T-helper 2 cell treated with Interferon-gamma antibody and Interleukin-4, amounts not matched to agents 5 μg/mL and 100 μg/mL, for 36 hours (primary cell): ENCODE results near the gene ANKRD13D.

Source experiments
- DNase-seq: peaks from one replicate; pipeline ENCODE4 v3.0.0; 2021; ENCODE audit warnings: low spot score
- H3K27ac Mint-ChIP-seq: one replicate; pipeline ENCODE4 v1.8.0; 2021; ENCODE audit warnings: mild to moderate bottlenecking, mixed read lengths
- H3K27me3 Mint-ChIP-seq: one replicate; pipeline ENCODE4 v1.8.0; 2021; ENCODE audit warnings: low read depth, mixed read lengths
- H3K36me3 Mint-ChIP-seq: one replicate; pipeline ENCODE4 v1.8.0; 2021; ENCODE audit warnings: low read depth, mixed read lengths
- H3K4me1 Mint-ChIP-seq: one replicate; pipeline ENCODE4 v1.8.0; 2021; ENCODE audit warnings: low read depth, mixed read lengths
- H3K4me3 Mint-ChIP-seq: one replicate; pipeline ENCODE4 v1.8.0; 2022; ENCODE audit warnings: mild to moderate bottlenecking, moderate library complexity, mixed read lengths
- H3K9me3 Mint-ChIP-seq: one replicate; pipeline ENCODE4 v1.8.0; 2021; ENCODE audit warnings: mixed read lengths

ANKRD13D gene

DNA sequence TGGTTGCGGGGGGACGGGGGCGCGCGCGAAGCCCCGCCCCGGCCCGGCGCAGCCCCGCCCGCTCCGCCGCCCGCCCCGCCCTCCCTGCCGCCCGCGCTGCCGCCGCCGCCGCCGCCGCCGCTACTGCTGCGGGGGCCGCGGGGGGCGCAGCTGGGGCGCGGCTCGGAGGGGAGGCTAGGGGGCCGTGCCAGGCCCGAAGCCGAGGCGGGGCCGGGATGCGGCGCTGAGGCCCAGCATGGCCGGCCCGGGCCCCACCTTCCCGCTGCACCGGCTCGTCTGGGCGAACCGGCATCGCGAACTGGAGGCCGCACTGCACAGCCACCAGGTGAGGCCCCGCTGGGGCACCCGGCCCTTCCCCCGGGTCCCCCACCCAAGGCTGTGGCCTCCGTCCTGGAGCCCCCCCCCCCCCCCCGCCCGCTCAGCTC lies at the start of gene ANKRD13D:
TSS of gene ANKRD13D (plus strand) at position 78 of the 425 bp plus-strand sequence. CDS start at position 236, 158 bp downstream.
- Mint-ChIP-seq H3K9me3 (no peaks in the 10 kb centered on the region), H3K4me3 (peak within 1 kb of the TSS; percentile 92), H3K4me1 (peaks cover 41% of the 10 kb centered on the region), H3K27ac (peak within 1 kb of the TSS; percentile 98), H3K27me3 (no peaks in the 10 kb centered on the region), H3K36me3 (peaks cover 63% of the 10 kb centered on the region)
- DNase-seq = no peak

DNA sequence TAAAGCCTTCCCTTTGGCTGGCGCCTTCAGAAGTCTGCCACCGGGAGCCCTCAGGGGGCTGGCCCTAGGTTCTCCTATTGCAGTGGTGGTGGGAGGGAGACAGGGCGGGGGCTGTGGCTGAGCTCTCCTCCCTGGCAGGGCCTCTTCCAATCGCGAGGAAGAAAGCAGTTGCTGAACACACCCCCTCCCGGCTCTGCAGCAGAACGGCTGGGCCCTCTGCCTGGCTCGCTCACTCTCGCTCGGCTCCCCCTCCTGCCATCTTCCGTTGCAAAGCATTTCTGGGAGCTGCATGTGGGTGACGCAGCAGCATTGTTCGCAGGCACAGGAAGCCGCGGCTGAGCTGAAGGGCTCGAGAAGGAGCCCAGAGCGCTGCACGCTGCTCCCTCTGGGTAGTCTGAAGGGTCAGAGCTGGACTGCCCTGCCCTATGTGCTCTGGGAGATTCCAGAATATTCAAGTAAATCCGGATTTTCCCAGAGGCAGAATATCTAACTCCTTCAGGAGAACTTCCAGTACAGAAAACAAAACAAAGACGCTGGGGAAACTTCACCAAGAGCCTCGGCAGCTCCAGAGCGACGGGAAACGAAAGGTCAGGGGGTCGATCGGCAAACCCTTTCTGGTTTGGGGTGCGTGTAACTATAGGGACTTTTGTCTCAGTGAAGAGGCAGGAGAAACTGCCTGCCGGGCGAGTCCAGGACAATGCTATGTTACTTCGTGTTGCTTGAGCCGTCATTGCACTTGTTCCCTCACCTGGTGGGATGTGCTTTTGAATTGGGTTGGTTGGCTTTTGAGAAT lies 49.1 kb upstream of the ANKRD13D start:
- Mint-ChIP-seq H3K36me3 (peaks cover 44% of the 10 kb centered on the region), H3K4me3 (peak overlapping the region; percentile 98), H3K4me1 (peaks cover 36% of the 10 kb centered on the region), H3K27ac (peak overlapping the region; percentile 98), H3K27me3 (no peaks in the 10 kb centered on the region), H3K9me3 (no peaks in the 10 kb centered on the region)
- peak; percentile 97 for DNase-seq

DNA sequence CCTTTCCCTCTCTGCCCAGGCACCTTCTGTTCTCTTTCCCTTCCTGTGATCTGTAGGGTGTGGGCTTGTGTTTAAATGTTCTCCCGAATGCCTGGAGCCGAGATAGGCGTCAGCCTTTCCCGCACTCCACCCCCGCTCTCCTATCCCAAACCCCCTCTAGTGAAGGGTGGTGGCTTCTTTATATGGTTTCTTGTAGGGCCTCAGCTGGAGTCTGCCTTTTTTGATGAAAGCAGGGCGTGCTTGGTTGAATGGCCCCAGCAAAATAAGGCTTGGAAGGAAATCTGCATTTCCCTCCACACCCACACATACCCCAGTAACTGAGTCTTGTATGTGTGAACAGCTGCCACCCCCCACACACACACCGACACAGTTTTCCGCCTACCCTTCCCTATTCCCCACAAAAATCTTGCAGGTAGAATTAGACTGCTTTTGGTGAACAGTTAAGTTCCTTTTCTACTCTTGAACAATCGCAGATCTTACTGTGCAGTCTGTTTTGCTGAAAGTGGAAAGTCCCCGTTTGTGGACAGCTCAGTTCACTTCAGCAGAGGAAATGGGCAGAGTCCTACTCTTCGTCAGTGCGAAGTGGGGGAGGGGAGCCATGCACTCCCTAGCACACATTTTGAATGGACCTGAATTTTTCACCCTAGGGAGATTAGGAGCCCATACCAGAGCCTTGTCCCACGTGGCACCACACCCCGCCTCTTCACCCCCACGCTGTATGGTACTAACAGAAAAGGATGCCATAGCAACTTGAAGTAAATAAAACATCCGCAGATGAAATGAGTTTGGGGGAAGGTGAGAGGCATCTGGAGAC lies 48.3 kb upstream of the ANKRD13D start:
- peaks cover 52% of the 10 kb centered on the region for H3K36me3 Mint-ChIP-seq

GRCh38 chr11:67242548-67242947 lies 46.6 kb upstream of the ANKRD13D start:
- Mint-ChIP-seq H3K27me3 (no peaks in the 10 kb centered on the region), H3K4me3 (peak overlapping the region; percentile 98), H3K27ac (peak overlapping the region; percentile 43), H3K9me3 (no peaks in the 10 kb centered on the region), H3K4me1 (peaks cover 39% of the 10 kb centered on the region), H3K36me3 (peaks cover 61% of the 10 kb centered on the region)
- no peak for DNase-seq

More for the DNA sequence above, 48.3 kb upstream of the ANKRD13D start:
- Mint-ChIP-seq H3K27me3 (no peaks in the 10 kb centered on the region), H3K27ac (peak overlapping the region; percentile 98), H3K4me1 (peaks cover 39% of the 10 kb centered on the region), H3K4me3 (peak overlapping the region; percentile 98), H3K9me3 (no peaks in the 10 kb centered on the region)
- DNase-seq = peak; percentile 81

GRCh38 chr11:67243051-67243450 lies 46.1 kb upstream of the ANKRD13D start:
- Mint-ChIP-seq H3K36me3 (peaks cover 64% of the 10 kb centered on the region), H3K9me3 (no peaks in the 10 kb centered on the region), H3K27me3 (no peaks in the 10 kb centered on the region), H3K27ac (peak overlapping the region; percentile 40), H3K4me3 (peak overlapping the region; percentile 98), H3K4me1 (peaks cover 39% of the 10 kb centered on the region)
- no peak for DNase-seq

DNA sequence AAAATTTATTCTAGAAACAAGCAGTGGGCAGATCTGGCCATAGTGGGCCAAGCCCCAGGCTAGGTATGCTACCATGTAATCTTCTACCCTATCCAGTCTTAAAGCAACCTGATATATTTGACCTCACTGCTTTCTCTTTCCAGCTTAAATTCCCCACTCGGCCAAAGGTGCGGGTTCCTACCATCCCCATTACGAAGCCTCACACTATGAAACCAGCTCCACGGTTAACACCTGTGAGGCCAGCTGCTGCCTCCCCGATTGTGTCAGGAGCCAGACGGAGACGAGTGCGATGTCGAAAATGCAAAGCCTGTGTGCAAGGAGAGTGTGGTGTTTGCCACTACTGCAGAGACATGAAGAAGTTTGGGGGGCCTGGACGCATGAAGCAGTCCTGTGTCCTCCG lies 44.1 kb upstream of the ANKRD13D start:
- Mint-ChIP-seq H3K4me1 (peaks cover 24% of the 10 kb centered on the region), H3K27ac (no peak overlapping the region)

GRCh38 chr11:67247946-67248550 lies 41.1 kb upstream of the ANKRD13D start:
- Mint-ChIP-seq H3K9me3 (no peaks in the 10 kb centered on the region), H3K27ac (no peak overlapping the region), H3K27me3 (no peaks in the 10 kb centered on the region), H3K4me1 (peaks cover 17% of the 10 kb centered on the region), H3K36me3 (peaks cover 84% of the 10 kb centered on the region), H3K4me3 (no peak overlapping the region)
- DNase-seq = no peak

More for the DNA sequence above, 44.1 kb upstream of the ANKRD13D start:
- no peaks in the 10 kb centered on the region for H3K27me3 Mint-ChIP-seq
- no peak overlapping the region for H3K4me3 Mint-ChIP-seq
- peaks cover 81% of the 10 kb centered on the region for H3K36me3 Mint-ChIP-seq
- no peaks in the 10 kb centered on the region for H3K9me3 Mint-ChIP-seq
- DNase-seq = no peak

- H3K27me3 Mint-ChIP-seq = no peaks in the 10 kb centered on the region
- H3K9me3 Mint-ChIP-seq = no peaks in the 10 kb centered on the region
- H3K27ac Mint-ChIP-seq = no peak overlapping the region
- no peak for DNase-seq
- H3K4me1 Mint-ChIP-seq = peaks cover 20% of the 10 kb centered on the region
- no peak overlapping the region for H3K4me3 Mint-ChIP-seq
- peaks cover 85% of the 10 kb centered on the region for H3K36me3 Mint-ChIP-seq
Measured at GRCh38 chr11:67248653-67249052, 40.5 kb upstream of the ANKRD13D start.

GRCh38 chr11:67250059-67251043 lies 38.8 kb upstream of the ANKRD13D start:
- Mint-ChIP-seq H3K36me3 (peaks cover 85% of the 10 kb centered on the region), H3K4me1 (peaks cover 16% of the 10 kb centered on the region), H3K27me3 (no peaks in the 10 kb centered on the region), H3K4me3 (no peak overlapping the region), H3K9me3 (no peaks in the 10 kb centered on the region), H3K27ac (no peak overlapping the region)
- no peak for DNase-seq

- Mint-ChIP-seq H3K27ac (no peak overlapping the region), H3K36me3 (peaks cover 85% of the 10 kb centered on the region), H3K4me3 (no peak overlapping the region), H3K4me1 (peaks cover 16% of the 10 kb centered on the region), H3K27me3 (no peaks in the 10 kb centered on the region), H3K9me3 (no peaks in the 10 kb centered on the region)
- no peak for DNase-seq
Measured at GRCh38 chr11:67251841-67252240, 37.3 kb upstream of the ANKRD13D start.

DNA sequence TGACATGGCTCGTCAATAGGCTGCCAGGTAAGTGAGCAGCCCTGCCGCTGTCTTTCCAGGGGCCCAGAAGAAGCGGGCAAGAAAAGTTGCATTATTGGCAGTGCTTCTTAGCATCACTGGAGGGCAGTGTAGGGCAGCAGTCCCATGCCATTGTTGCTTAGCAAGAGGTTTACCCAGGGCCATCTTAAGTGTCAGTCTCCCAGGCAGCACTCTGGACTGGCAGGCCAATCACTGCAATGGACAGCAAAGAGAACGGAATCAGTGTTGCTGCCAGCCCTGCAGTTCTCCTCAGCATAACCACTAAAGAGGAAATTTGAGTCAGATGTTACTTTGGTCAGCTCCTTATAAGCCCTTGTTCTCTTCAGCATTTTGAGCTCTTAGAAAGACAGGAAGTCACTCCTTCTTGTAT lies 36.3 kb upstream of the ANKRD13D start:
- Mint-ChIP-seq H3K36me3 (peaks cover 86% of the 10 kb centered on the region), H3K4me3 (no peak overlapping the region), H3K4me1 (peaks cover 16% of the 10 kb centered on the region), H3K9me3 (no peaks in the 10 kb centered on the region), H3K27me3 (no peaks in the 10 kb centered on the region), H3K27ac (peak overlapping the region; percentile 41)
- no peak for DNase-seq

DNA sequence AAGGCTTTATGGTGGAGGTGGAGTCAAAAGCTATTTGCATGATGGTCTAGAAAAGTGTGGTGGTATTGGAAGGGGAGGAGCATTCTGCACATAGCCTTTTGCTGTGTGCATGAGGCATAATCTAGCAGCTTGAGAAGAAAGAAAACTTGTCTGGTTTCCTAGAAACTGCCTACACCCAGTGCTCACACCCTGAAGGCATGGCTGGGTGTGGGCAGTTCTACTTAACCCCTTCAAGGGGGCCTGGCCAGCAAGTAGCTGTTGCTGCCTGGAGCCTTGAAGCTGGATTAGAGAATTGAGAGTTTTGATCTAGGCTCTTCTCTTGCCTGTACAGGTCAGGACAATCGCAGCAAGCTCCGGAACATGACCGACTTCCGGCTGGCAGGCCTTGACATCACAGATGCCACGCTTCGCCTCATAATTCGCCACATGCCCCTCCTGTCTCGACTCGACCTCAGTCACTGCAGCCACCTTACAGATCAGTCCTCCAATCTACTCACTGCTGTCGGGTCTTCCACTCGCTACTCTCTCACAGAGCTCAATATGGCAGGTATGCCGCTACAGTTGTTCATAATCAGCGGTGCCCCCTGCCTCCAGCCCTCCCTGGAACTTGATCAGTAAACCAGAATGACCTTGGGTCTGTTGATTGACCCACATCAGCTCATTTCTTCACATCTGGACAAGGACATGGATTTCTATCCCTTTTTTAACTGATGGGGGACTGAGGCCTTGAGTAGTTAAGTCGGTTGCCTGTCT lies 35.1 kb upstream of the ANKRD13D start:
- Mint-ChIP-seq H3K27me3 (no peaks in the 10 kb centered on the region), H3K4me1 (peaks cover 16% of the 10 kb centered on the region), H3K36me3 (peaks cover 75% of the 10 kb centered on the region), H3K27ac (peak overlapping the region; percentile 32), H3K9me3 (no peaks in the 10 kb centered on the region), H3K4me3 (no peak overlapping the region)
- DNase-seq = no peak
